Transverse colon (tissue), 3 donors: ENCODE data around the gene INO80C.

ENCODE experiments used
- POLR2A ChIP-seq: fragments of 450-650 bp; IDR thresholded peaks from one replicate; pipeline ENCODE4 v1.6.1; 2016; ENCODE audit warnings: antibody characterized with exemption, mild to moderate bottlenecking, moderate library complexity
- TF ChIP-seq, protein P1 (sequence below), 5 experiments: fragments of 200-600 bp in 3 of 5; fragments of 450-650 bp in 2 of 5; sonication (generic) in 3 of 5; IDR thresholded peaks; 1 replicate in 2 of 5; 2 replicates in 3 of 5; pipeline ENCODE4 v1.5.1; 2016 to 2017; ENCODE audit warnings: antibody characterized with exemption in 5 of 5, inconsistent platforms in 3 of 5, mild to moderate bottlenecking in 2 of 5, moderate library complexity in 1 of 5

DNA sequence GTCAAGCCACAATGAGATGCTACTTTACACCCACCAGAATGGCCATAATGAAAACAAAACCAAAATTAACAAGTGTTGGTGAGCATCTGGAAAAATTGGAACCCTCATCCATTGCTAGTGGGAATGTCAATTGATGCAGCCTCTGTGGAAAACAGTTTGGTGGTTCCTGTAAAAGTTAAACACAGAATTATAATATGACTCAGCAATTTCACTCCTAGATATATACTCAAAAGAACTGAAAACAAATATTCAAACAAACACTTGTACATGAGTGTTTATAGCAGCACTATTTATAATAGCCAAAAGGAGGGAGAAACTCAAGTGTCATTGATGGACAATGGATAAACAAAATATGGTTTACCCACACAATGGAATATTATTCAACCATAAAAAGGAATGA lies 43.0 kb downstream of the INO80C start:
- TF ChIP-seq, protein P1, sequence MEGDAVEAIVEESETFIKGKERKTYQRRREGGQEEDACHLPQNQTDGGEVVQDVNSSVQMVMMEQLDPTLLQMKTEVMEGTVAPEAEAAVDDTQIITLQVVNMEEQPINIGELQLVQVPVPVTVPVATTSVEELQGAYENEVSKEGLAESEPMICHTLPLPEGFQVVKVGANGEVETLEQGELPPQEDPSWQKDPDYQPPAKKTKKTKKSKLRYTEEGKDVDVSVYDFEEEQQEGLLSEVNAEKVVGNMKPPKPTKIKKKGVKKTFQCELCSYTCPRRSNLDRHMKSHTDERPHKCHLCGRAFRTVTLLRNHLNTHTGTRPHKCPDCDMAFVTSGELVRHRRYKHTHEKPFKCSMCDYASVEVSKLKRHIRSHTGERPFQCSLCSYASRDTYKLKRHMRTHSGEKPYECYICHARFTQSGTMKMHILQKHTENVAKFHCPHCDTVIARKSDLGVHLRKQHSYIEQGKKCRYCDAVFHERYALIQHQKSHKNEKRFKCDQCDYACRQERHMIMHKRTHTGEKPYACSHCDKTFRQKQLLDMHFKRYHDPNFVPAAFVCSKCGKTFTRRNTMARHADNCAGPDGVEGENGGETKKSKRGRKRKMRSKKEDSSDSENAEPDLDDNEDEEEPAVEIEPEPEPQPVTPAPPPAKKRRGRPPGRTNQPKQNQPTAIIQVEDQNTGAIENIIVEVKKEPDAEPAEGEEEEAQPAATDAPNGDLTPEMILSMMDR (IDR thresholded peaks at IDR 0.05), result no peak
- TF ChIP-seq POLR2A, result no peak
